ENCODE measurements around the gene VARS2.

VARS2 gene

GRCh38 chr6:30883685-30884520 lies 30.1 kb upstream of the VARS2 start, which contains the start of gene DDR1:
TSS of gene DDR1 (plus strand) at chr6:30884519. CDS start at chr6:30888730, 4,211 bp downstream.
- no peaks in the 10 kb centered on the region for H3K9me3 ChIP-seq
- H3K27ac ChIP-seq, result no peak within 1 kb of the TSS
- H3K27me3 ChIP-seq, result peaks cover 84% of the 10 kb centered on the region
- peaks cover 9 to 12% of the 10 kb centered on the region in 2 experiments for H3K4me1 ChIP-seq (ENCODE audit: control insufficient read depth in 1 of 2, insufficient read depth in 1 of 2, low read depth in 1 of 2, low read length in 1 of 2)
- no peaks in the 10 kb centered on the region for H3K36me3 ChIP-seq
- H3K4me3 ChIP-seq (ENCODE audit: low read depth in 1 of 2, low read length in 1 of 2), result peak within 1 kb of the TSS; percentile 56 to 72
- TF ChIP-seq CTCF (IDR thresholded peaks at IDR 0.05), result no peak

GRCh38 chr6:30884521-30885480 lies 29.2 kb upstream of the VARS2 start:
- Histone ChIP-seq H3K9me3 (no peaks in the 10 kb centered on the region), H3K4me1 (ENCODE audit: control insufficient read depth in 1 of 2, insufficient read depth in 1 of 2, low read depth in 1 of 2, low read length in 1 of 2) (peaks cover 9 to 12% of the 10 kb centered on the region in 2 experiments), H3K27me3 (peaks cover 93% of the 10 kb centered on the region), H3K27ac (no peak overlapping the region), H3K4me3 (ENCODE audit: low read depth in 1 of 2, low read length in 1 of 2) (peak overlapping the region; percentile 56 to 72), H3K36me3 (no peaks in the 10 kb centered on the region)
- no peak for TF ChIP-seq CTCF (IDR thresholded peaks at IDR 0.05)

- Histone ChIP-seq H3K27me3 (peaks cover 100% of the 10 kb centered on the region), H3K4me1 (ENCODE audit: control insufficient read depth in 1 of 2, insufficient read depth in 1 of 2, low read depth in 1 of 2, low read length in 1 of 2) (peaks cover 9 to 12% of the 10 kb centered on the region in 2 experiments), H3K4me3 (ENCODE audit: low read depth in 1 of 2, low read length in 1 of 2) (no peak overlapping the region), H3K36me3 (no peaks in the 10 kb centered on the region), H3K9me3 (no peaks in the 10 kb centered on the region), H3K27ac (no peak overlapping the region)
- no peak for TF ChIP-seq CTCF (IDR thresholded peaks at IDR 0.05)
These were observed 28.5 kb upstream of the VARS2 start for GRCh38 chr6:30885481-30885998.

GRCh38 chr6:30885999-30886896 lies 27.8 kb upstream of the VARS2 start:
- Histone ChIP-seq H3K4me3 (ENCODE audit: low read depth in 1 of 2, low read length in 1 of 2) (no peak overlapping the region), H3K36me3 (no peaks in the 10 kb centered on the region), H3K27ac (no peak overlapping the region), H3K4me1 (ENCODE audit: control insufficient read depth in 1 of 2, insufficient read depth in 1 of 2, low read depth in 1 of 2, low read length in 1 of 2) (peaks cover 9 to 12% of the 10 kb centered on the region in 2 experiments), H3K27me3 (peaks cover 100% of the 10 kb centered on the region), H3K9me3 (no peaks in the 10 kb centered on the region)
- TF ChIP-seq CTCF (IDR thresholded peaks at IDR 0.05), result no peak

Measured in neutrophil (primary cell).